ENCODE results near the gene GRAP2.

Gene GRAP2

GRCh38 chr22:40010746-40011145, 109.9 kb downstream of the GRAP2 start:
- TF ChIP-seq EZH2phosphoT487 (IDR thresholded peaks at IDR 0.05; ENCODE audit: borderline replicate concordance, low read length) (no peak), CTCF (IDR thresholded peaks at IDR 0.05; ENCODE audit: low read depth, low read length, poor library complexity, severe bottlenecking) (no peak)
- H3K36me3 ChIP-seq (ENCODE audit: control insufficient read depth, low read length), result no peaks in the 10 kb centered on the region
- H4K20me1 ChIP-seq (ENCODE audit: control insufficient read depth, insufficient read depth, low read depth, low read length), result no peaks in the 10 kb centered on the region
- no peaks in the 10 kb centered on the region for H3K9me2 ChIP-seq (replicated peaks; ENCODE audit: control insufficient read depth, low read length)
- no peaks in the 10 kb centered on the region for H3K9me3 ChIP-seq (ENCODE audit: control insufficient read depth, insufficient read depth, low read length)
- H3K27ac ChIP-seq (ENCODE audit: low read depth, low read length), result no peak overlapping the region
- no peaks in the 10 kb centered on the region for H3F3A ChIP-seq (ENCODE audit: control insufficient read depth, insufficient read depth)
- H3K27me3 ChIP-seq (ENCODE audit: control insufficient read depth, low read length), result peaks cover 21% of the 10 kb centered on the region
- no peak overlapping the region for H3K4me3 ChIP-seq (ENCODE audit: low read length)
- H3K4me1 ChIP-seq (ENCODE audit: control insufficient read depth, low read length), result no peaks in the 10 kb centered on the region
- no peaks in the 10 kb centered on the region for H3K79me2 ChIP-seq (ENCODE audit: control insufficient read depth, low read length)
- H3K4me2 ChIP-seq (ENCODE audit: low read length), result no peak overlapping the region

- H3K79me2 ChIP-seq (ENCODE audit: control insufficient read depth, low read length), result no peaks in the 10 kb centered on the region
- no peak overlapping the region for H3K4me2 ChIP-seq (ENCODE audit: low read length)
- H3K27me3 ChIP-seq (ENCODE audit: control insufficient read depth, low read length), result peaks cover 18% of the 10 kb centered on the region
- H3K4me1 ChIP-seq (ENCODE audit: control insufficient read depth, low read length), result no peaks in the 10 kb centered on the region
- H3K36me3 ChIP-seq (ENCODE audit: control insufficient read depth, low read length), result no peaks in the 10 kb centered on the region
- H3K9me2 ChIP-seq (replicated peaks; ENCODE audit: control insufficient read depth, low read length), result no peaks in the 10 kb centered on the region
- TF ChIP-seq CTCF (IDR thresholded peaks at IDR 0.05; ENCODE audit: low read depth, low read length, poor library complexity, severe bottlenecking) (no peak), EZH2phosphoT487 (IDR thresholded peaks at IDR 0.05; ENCODE audit: borderline replicate concordance, low read length) (no peak)
- no peak overlapping the region for H3K4me3 ChIP-seq (ENCODE audit: low read length)
- no peak overlapping the region for H3K27ac ChIP-seq (ENCODE audit: low read depth, low read length)
- no peaks in the 10 kb centered on the region for H3K9me3 ChIP-seq (ENCODE audit: control insufficient read depth, insufficient read depth, low read length)
- H4K20me1 ChIP-seq (ENCODE audit: control insufficient read depth, insufficient read depth, low read depth, low read length), result no peaks in the 10 kb centered on the region
- no peaks in the 10 kb centered on the region for H3F3A ChIP-seq (ENCODE audit: control insufficient read depth, insufficient read depth)
Measured at GRCh38 chr22:40014667-40015248, 113.9 kb downstream of the GRAP2 start.

GRCh38 chr22:40015358-40015976, 114.6 kb downstream of the GRAP2 start:
- Histone ChIP-seq H3K27me3 (ENCODE audit: control insufficient read depth, low read length) (peaks cover 18% of the 10 kb centered on the region), H3K9me3 (ENCODE audit: control insufficient read depth, insufficient read depth, low read length) (no peaks in the 10 kb centered on the region), H4K20me1 (ENCODE audit: control insufficient read depth, insufficient read depth, low read depth, low read length) (no peaks in the 10 kb centered on the region), H3K27ac (ENCODE audit: low read depth, low read length) (no peak overlapping the region), H3K36me3 (ENCODE audit: control insufficient read depth, low read length) (no peaks in the 10 kb centered on the region), H3K4me3 (ENCODE audit: low read length) (no peak overlapping the region), H3K9me2 (replicated peaks; ENCODE audit: control insufficient read depth, low read length) (no peaks in the 10 kb centered on the region), H3F3A (ENCODE audit: control insufficient read depth, insufficient read depth) (no peaks in the 10 kb centered on the region), H3K79me2 (ENCODE audit: control insufficient read depth, low read length) (no peaks in the 10 kb centered on the region), H3K4me2 (ENCODE audit: low read length) (no peak overlapping the region), H3K4me1 (ENCODE audit: control insufficient read depth, low read length) (no peaks in the 10 kb centered on the region)
- TF ChIP-seq CTCF (IDR thresholded peaks at IDR 0.05; ENCODE audit: low read depth, low read length, poor library complexity, severe bottlenecking), result no peak
- TF ChIP-seq EZH2phosphoT487 (IDR thresholded peaks at IDR 0.05; ENCODE audit: borderline replicate concordance, low read length), result no peak
